PC-3 (cell line): ENCODE measurements around the gene UBE2QL1.

Experiments
- EZH2 ChIP-seq: fragments of 300-600 bp; sonication (generic); IDR thresholded peaks from one replicate; pipeline ENCODE4 v1.6.1; 2017; ENCODE audit warnings: antibody characterized with exemption, mild to moderate bottlenecking, low read length; ENCODE audit not compliant: unreplicated experiment
- TF ChIP-seq, protein P1 (sequence below): fragments of 300-600 bp; sonication (generic); conservative IDR thresholded peaks from 2 replicates; pipeline ENCODE4 v1.5.1; 2017; ENCODE audit warnings: antibody characterized with exemption, low read depth, mild to moderate bottlenecking, low read length

DNA sequence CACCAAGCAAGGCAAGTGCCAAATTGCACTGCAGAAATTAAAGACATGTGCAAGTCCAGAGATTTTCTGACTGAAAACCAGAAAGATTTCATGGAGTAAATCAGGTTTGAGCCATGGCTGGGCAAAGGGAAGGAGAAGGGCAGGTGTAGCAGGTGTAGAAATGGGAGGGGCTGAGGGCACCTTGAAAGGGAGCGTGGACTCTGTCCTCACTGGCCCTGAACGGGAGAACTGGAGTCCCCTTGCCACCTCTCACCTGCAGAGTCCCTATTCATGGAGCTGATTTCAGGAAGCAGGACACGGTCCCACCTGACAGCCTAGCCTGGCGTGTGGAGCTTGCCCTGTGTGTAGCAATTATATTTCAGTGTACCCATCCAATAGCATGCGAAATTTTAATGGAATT lies 46.3 kb downstream of the UBE2QL1 start:
- TF ChIP-seq, protein P1, sequence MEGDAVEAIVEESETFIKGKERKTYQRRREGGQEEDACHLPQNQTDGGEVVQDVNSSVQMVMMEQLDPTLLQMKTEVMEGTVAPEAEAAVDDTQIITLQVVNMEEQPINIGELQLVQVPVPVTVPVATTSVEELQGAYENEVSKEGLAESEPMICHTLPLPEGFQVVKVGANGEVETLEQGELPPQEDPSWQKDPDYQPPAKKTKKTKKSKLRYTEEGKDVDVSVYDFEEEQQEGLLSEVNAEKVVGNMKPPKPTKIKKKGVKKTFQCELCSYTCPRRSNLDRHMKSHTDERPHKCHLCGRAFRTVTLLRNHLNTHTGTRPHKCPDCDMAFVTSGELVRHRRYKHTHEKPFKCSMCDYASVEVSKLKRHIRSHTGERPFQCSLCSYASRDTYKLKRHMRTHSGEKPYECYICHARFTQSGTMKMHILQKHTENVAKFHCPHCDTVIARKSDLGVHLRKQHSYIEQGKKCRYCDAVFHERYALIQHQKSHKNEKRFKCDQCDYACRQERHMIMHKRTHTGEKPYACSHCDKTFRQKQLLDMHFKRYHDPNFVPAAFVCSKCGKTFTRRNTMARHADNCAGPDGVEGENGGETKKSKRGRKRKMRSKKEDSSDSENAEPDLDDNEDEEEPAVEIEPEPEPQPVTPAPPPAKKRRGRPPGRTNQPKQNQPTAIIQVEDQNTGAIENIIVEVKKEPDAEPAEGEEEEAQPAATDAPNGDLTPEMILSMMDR: no peak
- no peak for TF ChIP-seq EZH2
